ENCODE data around the gene COL26A1. TPM values are rescaled to one million over a fixed set of nuclear protein-coding genes. Genes with fewer than 3 reads are reported as not detected.

Gene COL26A1
- total and polyA plus RNA-seq, 7 donors, result 0.13 TPM; not detected in 6

DNA sequence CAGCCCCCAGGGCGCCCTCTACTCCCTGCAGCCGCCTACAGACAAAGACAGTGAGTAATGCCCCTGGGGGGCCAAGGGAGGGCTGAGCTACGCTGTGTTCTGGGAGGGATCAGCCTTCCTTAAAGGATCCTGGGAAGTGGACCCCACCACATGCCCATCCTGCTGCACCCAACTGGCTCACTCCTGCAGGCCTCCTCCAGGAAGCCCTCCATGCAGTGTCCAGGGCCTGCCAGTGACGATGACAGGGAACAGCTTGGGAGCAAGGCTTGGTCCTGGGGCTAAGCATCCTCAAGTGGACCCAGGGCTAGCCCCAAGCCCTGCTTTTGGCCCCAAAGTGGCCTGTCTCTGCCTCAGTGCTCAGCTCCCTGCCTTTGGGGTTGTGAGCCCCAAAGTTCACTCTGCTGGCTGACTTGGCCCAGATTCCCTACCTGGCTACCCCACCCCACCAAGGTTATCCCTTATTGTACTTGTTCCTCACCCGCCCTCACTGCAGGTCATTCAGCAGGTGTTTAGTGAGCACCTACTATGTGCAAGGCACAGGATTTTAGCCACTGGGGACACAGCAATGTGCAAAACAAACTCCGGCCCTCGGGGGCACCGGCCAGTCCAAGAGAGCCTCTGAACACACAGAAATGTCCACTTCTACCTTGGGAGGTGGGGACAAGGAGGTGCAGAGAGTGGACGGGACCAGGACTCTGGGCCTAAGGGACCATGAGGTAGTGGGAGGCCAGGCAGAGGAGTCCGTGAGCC is 182.9 kb downstream of the COL26A1 start:
- no peaks in the 10 kb centered on the region for H3K36me3 ChIP-seq
- no peak overlapping the region for H3K27ac ChIP-seq
- WGBS, 2 donors, result 91 to 92% methylated on average over 10 of the region's 10 CpGs
- TF ChIP-seq POLR2A (IDR thresholded peaks at IDR 0.05) (no peak), POLR2AphosphoS5 (IDR thresholded peaks at IDR 0.05) (no peak), EP300 (IDR thresholded peaks at IDR 0.05) (no peak)
- TF ChIP-seq, protein P1, sequence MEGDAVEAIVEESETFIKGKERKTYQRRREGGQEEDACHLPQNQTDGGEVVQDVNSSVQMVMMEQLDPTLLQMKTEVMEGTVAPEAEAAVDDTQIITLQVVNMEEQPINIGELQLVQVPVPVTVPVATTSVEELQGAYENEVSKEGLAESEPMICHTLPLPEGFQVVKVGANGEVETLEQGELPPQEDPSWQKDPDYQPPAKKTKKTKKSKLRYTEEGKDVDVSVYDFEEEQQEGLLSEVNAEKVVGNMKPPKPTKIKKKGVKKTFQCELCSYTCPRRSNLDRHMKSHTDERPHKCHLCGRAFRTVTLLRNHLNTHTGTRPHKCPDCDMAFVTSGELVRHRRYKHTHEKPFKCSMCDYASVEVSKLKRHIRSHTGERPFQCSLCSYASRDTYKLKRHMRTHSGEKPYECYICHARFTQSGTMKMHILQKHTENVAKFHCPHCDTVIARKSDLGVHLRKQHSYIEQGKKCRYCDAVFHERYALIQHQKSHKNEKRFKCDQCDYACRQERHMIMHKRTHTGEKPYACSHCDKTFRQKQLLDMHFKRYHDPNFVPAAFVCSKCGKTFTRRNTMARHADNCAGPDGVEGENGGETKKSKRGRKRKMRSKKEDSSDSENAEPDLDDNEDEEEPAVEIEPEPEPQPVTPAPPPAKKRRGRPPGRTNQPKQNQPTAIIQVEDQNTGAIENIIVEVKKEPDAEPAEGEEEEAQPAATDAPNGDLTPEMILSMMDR (IDR thresholded peaks at IDR 0.05), result no peak
- H3K9me3 ChIP-seq, result no peaks in the 10 kb centered on the region
- H3K27me3 ChIP-seq, result peaks cover 0 to 8% (median 0%) of the 10 kb centered on the region in 3 donors
- DNase-seq, result no peak
- no peak overlapping the region for H3K4me3 ChIP-seq
- no peaks in the 10 kb centered on the region for H3K4me1 ChIP-seq
- intact Hi-C loops (cut with DNase I), result no loop called here

DNA sequence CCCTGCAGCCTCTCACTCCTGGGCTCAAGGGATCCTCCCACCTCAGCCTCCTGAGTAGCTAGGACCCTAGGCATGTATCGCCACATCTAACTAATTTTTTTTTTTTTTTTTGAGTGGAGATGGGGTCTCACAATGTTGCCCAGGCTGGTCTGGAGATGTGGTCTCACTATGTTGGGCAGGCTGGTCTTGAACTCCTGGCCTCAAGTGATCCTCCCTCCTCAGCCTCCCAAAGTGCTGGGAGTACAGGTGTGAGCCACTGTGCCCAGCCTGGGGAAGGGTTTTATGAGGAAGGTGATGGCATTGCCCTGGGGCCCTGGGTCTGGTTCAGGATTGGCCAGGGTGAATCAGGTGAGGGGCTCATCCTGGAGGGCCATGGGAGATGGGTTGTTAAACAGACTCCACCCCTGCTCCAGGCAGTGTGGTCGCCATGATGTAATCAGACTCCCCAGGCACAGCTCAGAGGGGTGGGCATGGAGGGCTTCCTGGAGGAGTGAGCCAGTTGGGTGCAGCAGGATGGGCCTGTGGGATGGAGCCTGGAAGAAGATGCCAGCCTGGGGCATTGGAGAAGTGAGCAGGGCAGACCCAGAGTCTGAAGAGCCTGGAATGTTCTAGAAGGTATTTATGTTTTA is 183.7 kb downstream of the COL26A1 start:
- H3K27ac ChIP-seq, result no peak overlapping the region
- WGBS, 2 donors, result 88 to 92% methylated on average over 2 of the region's 2 CpGs
- no peaks in the 10 kb centered on the region for H3K4me1 ChIP-seq
- H3K27me3 ChIP-seq, result peaks cover 0 to 8% (median 0%) of the 10 kb centered on the region in 3 donors
- H3K36me3 ChIP-seq, result no peaks in the 10 kb centered on the region
- H3K4me3 ChIP-seq, result no peak overlapping the region
- intact Hi-C loops (cut with DNase I), result no loop called here
- DNase-seq, result peak; percentile 26
- H3K9me3 ChIP-seq, result no peaks in the 10 kb centered on the region
- TF ChIP-seq POLR2AphosphoS5 (IDR thresholded peaks at IDR 0.05) (no peak), POLR2A (IDR thresholded peaks at IDR 0.05) (no peak), EP300 (IDR thresholded peaks at IDR 0.05) (no peak)
- TF ChIP-seq, protein P1 (IDR thresholded peaks at IDR 0.05), result no peak

DNA sequence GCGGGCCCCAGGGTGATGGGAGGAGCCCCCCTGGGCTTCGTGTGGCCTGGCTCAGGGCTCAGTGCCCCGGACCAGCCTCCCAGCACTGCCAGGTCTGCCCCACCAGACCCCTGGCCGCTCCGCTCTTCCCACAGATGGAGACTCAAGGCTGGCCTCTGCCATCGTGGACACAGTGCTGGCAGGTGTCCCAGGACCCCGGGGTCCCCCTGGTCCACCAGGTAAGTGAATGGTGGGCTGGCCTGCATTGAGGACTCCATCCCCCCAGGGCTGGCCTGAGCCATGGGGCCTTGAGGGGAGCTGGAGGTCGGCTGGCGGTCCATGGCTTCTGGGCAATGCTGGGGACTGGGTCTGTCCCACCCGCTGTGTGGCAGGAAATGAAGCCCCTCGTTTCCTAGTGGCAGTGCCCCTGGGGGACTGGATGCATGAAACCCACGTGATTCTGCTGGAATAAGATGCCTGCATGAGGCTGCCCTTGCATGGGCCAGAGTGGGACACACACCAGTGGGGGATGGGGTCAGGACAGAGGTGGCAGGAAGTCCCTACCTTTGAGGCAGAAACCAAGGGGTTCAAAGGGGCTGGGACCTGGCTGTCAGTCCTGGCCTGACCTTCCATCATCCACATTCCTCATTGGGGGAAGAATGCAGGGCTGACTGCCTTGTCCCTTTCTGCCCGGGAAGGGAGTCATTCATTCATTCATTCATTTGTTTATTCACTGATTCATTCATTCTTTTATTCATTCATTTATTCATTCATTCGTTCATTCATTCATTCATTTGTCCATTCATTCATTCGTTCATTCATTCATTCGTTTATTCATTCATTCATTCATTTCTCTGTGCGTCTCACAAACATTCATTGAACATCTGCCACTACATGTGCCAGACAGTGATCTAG is 184.6 kb downstream of the COL26A1 start:
- Histone ChIP-seq H3K27me3 (peaks cover 0 to 4% (median 3%) of the 10 kb centered on the region in 3 donors), H3K27ac (no peak overlapping the region), H3K9me3 (no peaks in the 10 kb centered on the region), H3K4me3 (no peak overlapping the region), H3K4me1 (no peaks in the 10 kb centered on the region), H3K36me3 (no peaks in the 10 kb centered on the region)
- WGBS, 2 donors, result 75 to 78% methylated on average over 17 of the region's 17 CpGs
- intact Hi-C loops (cut with DNase I), result no loop called here
- TF ChIP-seq POLR2A (IDR thresholded peaks at IDR 0.05) (no peak), POLR2AphosphoS5 (IDR thresholded peaks at IDR 0.05) (no peak), EP300 (IDR thresholded peaks at IDR 0.05) (no peak)
- TF ChIP-seq, protein P1 (IDR thresholded peaks at IDR 0.05), result no peak
- DNase-seq, result peak; percentile 57

DNA sequence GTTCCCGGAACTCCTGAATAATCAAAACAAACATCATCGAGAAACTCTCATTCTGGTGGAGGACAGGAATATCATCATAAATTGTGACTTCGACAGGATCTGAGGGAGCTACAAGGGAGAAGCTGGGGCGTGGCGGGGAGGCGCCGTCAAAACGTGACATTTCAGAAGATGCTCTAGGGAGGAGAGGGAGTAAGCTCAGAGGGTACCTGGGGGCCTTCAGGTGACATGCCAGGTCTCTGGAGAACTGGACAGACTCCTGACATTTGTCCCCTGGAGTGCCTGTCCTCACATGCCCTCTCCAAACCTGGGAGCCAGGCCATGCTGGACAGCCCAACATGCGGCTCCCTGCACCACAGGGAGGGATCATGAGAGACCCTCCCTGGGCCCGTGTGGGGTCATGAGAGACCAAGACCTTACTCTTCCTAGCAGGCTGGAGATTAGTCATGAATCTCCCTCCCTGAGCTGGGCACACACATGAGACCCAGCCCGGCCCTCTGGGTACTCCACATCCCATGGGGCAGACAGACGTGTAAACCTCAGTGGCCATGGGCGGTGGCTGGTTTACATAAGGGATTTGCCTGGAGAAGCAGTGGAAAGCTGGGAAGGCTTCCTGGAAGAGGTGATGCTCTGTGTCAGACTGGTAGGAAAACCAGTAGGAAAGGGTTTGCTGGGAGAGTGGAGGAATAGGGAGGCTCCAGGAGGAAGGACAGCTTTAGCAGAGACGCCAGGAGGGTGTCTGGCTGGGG is 185.4 kb downstream of the COL26A1 start:
- TF ChIP-seq POLR2A (IDR thresholded peaks at IDR 0.05) (no peak), EP300 (IDR thresholded peaks at IDR 0.05) (no peak), POLR2AphosphoS5 (IDR thresholded peaks at IDR 0.05) (no peak)
- TF ChIP-seq, protein P1 (IDR thresholded peaks at IDR 0.05), result no peak
- intact Hi-C loops (cut with DNase I), result no loop called here
- Histone ChIP-seq H3K4me1 (no peaks in the 10 kb centered on the region), H3K36me3 (no peaks in the 10 kb centered on the region), H3K9me3 (no peaks in the 10 kb centered on the region), H3K27me3 (peaks cover 0 to 3% (median 0%) of the 10 kb centered on the region in 3 donors), H3K27ac (no peak overlapping the region), H3K4me3 (no peak overlapping the region)
- DNase-seq, result peak; percentile 46
- 41 to 78% methylated on average over 14 of the region's 14 CpGs for WGBS, 2 donors
